SK-N-SH (cell line): ENCODE measurements around the gene PARD3. TPM values are rescaled to one million over a fixed set of nuclear protein-coding genes. Genes with fewer than 3 reads are reported as not detected.

Experiments used
- CTCF ChIA-PET: fragments of 300-600, 350-600 bp; formaldehyde crosslinking; extraction: SDS; loops from one replicate; lab custom pipeline; 2021; lab: Yijun Ruan, JAX
- POLR2A ChIA-PET: fragments of 350-600 bp; sonication (Branson Sonifier 250); formaldehyde crosslinking; extraction: SDS; loops from one replicate; lab custom pipeline; 2020; ENCODE audit warnings: antibody characterized with exemption, inconsistent platforms; lab: Yijun Ruan, JAX
- DNase-seq: peaks from one replicate; pipeline ENCODE4 v3.0.0; 2012
- H2AFZ ChIP-seq: fragments of 200-600 bp; sonication (generic); 2 replicates; pipeline ENCODE4 v1.8.1; 2016; ENCODE audit warnings: antibody characterized with exemption, mild to moderate bottlenecking, low read depth
- H3F3A ChIP-seq: fragments of 200-600 bp; sonication (generic); replicated peaks from 2 replicates; pipeline ENCODE3; 2016; ENCODE audit warnings: antibody characterized with exemption, mild to moderate bottlenecking; ENCODE audit not compliant: insufficient read depth
- H3K27ac ChIP-seq, 2 experiments: fragments of 200-500 bp in 1 of 2; fragments of 200-600 bp in 1 of 2; sonication (Bioruptor generic) in 1 of 2; sonication (generic), shearing (Covaris generic) in 1 of 2; 2 replicates each; pipeline versions ENCODE4 v1.5.1 to v1.6.1; 2014 to 2016; ENCODE audit warnings: low read depth in 2 of 2, inconsistent platforms in 1 of 2, low read length in 1 of 2, mild to moderate bottlenecking in 1 of 2, mixed read lengths in 1 of 2
- H3K27me3 ChIP-seq: fragments of 200-600 bp; sonication (generic), shearing (Covaris generic); 2 replicates; pipeline ENCODE4 v1.6.1; 2016; ENCODE audit warnings: mixed run types; ENCODE audit not compliant: insufficient read depth
- H3K36me3 ChIP-seq, 2 experiments: fragments of 200-500 bp in 1 of 2; fragments of 200-600 bp in 1 of 2; sonication (Bioruptor generic) in 1 of 2; sonication (generic) in 1 of 2; replicated peaks in 1 of 2; 2 replicates each; pipeline versions ENCODE3 to v1.5.1; 2014 to 2016; ENCODE audit warnings: low read length in 1 of 2, mild to moderate bottlenecking in 1 of 2; ENCODE audit not compliant: insufficient read depth in 2 of 2, control insufficient read depth in 1 of 2
- H3K4me1 ChIP-seq, 2 experiments: fragments of 200-500 bp in 1 of 2; fragments of 200-600 bp in 1 of 2; sonication (Bioruptor generic) in 1 of 2; sonication (generic), shearing (Covaris generic) in 1 of 2; 2 replicates each; pipeline versions ENCODE4 v1.5.1 to v1.6.1; 2014 to 2016; ENCODE audit warnings: low read depth in 1 of 2, low read length in 1 of 2, mixed run types in 1 of 2; ENCODE audit not compliant: insufficient read depth in 2 of 2, control insufficient read depth in 1 of 2
- H3K4me2 ChIP-seq: fragments of 200-600 bp; sonication (generic), shearing (Covaris generic); 2 replicates; pipeline ENCODE4 v1.6.1; 2017; ENCODE audit warnings: mixed run types
- H3K4me3 ChIP-seq, 2 experiments: fragments of 200-500 bp in 1 of 2; fragments of 200-600 bp in 1 of 2; sonication (Bioruptor generic) in 1 of 2; sonication (generic), shearing (Covaris generic) in 1 of 2; 2 replicates each; pipeline versions ENCODE4 v1.5.1 to v1.8.1; 2014 to 2016; ENCODE audit warnings: low read depth in 2 of 2, inconsistent platforms in 1 of 2, low read length in 1 of 2, mild to moderate bottlenecking in 1 of 2, mixed read lengths in 1 of 2, moderate library complexity in 1 of 2
- H3K79me2 ChIP-seq: fragments of 200-600 bp; sonication (generic); 2 replicates; pipeline ENCODE4 v1.8.1; 2017; ENCODE audit warnings: mild to moderate bottlenecking; ENCODE audit not compliant: insufficient read depth
- H3K9ac ChIP-seq: fragments of 200-600 bp; sonication (generic); 2 replicates; pipeline ENCODE4 v1.6.1; 2017; ENCODE audit warnings: mixed run types
- H3K9me2 ChIP-seq: fragments of 200-600 bp; sonication (generic); 2 replicates; pipeline ENCODE4 v1.6.1; 2017; ENCODE audit warnings: mixed run types
- H3K9me3 ChIP-seq: fragments of 200-600 bp; sonication (generic); 2 replicates; pipeline ENCODE4 v1.6.1; 2017; ENCODE audit warnings: mixed run types, mild to moderate bottlenecking, moderate library complexity
- H4K20me1 ChIP-seq: fragments of 200-600 bp; sonication (generic); 2 replicates; pipeline ENCODE4 v1.6.1; 2017; ENCODE audit warnings: mild to moderate bottlenecking, mixed run types; ENCODE audit not compliant: insufficient read depth
- CHD2 ChIP-seq: fragments of 150-350 bp; IDR thresholded peaks from 2 replicates; pipeline ENCODE4 v1.6.1; 2018; ENCODE audit warnings: low read length; ENCODE audit not compliant: partially characterized antibody
- CTCF ChIP-seq: fragments of 200-600 bp; sonication (generic); IDR thresholded peaks from 2 replicates; pipeline ENCODE4 v1.6.1; 2017; ENCODE audit warnings: antibody characterized with exemption, mild to moderate bottlenecking, moderate library complexity
- EP300 ChIP-seq, 2 experiments: IDR thresholded peaks; 2 replicates each; pipeline versions ENCODE4 v1.4.0 to v1.6.1; 2012; ENCODE audit warnings: borderline replicate concordance in 1 of 2, low read depth in 1 of 2, low read length in 1 of 2
- EZH2phosphoT487 ChIP-seq: fragments of 200-600 bp; sonication (generic); IDR thresholded peaks from 2 replicates; pipeline ENCODE4 v1.6.1; 2017; ENCODE audit warnings: low read depth, mixed run types, mild to moderate bottlenecking, antibody characterized with exemption, moderate library complexity, borderline replicate concordance
- FOSL2 ChIP-seq: IDR thresholded peaks from 2 replicates; pipeline ENCODE4 v1.4.0; 2012; ENCODE audit warnings: low read depth, mild to moderate bottlenecking, moderate library complexity, borderline replicate concordance
- FOXJ3 ChIP-seq: sonication (generic); formaldehyde crosslinking; IDR thresholded peaks from 2 replicates; pipeline ENCODE4 v1.5.1; 2020; ENCODE audit warnings: mild to moderate bottlenecking, missing genetic modification reagents
- FOXM1 ChIP-seq: IDR thresholded peaks from 2 replicates; pipeline ENCODE4 v1.4.0; 2012; ENCODE audit warnings: low read depth, mild to moderate bottlenecking
- GABPA ChIP-seq: IDR thresholded peaks from 2 replicates; pipeline ENCODE4 v1.4.0; 2012; ENCODE audit warnings: low read depth, mild to moderate bottlenecking
- IRF3 ChIP-seq: fragments of 150-350 bp; IDR thresholded peaks from 2 replicates; pipeline ENCODE4 v1.6.1; 2016; ENCODE audit warnings: mild to moderate bottlenecking, low read depth, low read length
- JUND ChIP-seq: IDR thresholded peaks from 2 replicates; pipeline ENCODE4 v1.4.0; 2012
- MEF2A ChIP-seq: IDR thresholded peaks from 2 replicates; pipeline ENCODE4 v1.4.0; 2012; ENCODE audit warnings: low read depth, borderline replicate concordance
- NFIC ChIP-seq: IDR thresholded peaks from 2 replicates; pipeline ENCODE4 v1.4.0; 2012; ENCODE audit warnings: borderline replicate concordance
- NRF1 ChIP-seq: IDR thresholded peaks from 2 replicates; pipeline ENCODE4 v1.6.1; 2012; ENCODE audit warnings: low read depth, mild to moderate bottlenecking, low read length
- POLR2AphosphoS5 ChIP-seq: IDR thresholded peaks from 2 replicates; pipeline ENCODE4 v1.6.1; 2012; ENCODE audit warnings: low read depth, low read length
- RFX5 ChIP-seq: IDR thresholded peaks from 2 replicates; pipeline ENCODE4 v1.6.1; 2012; ENCODE audit warnings: mild to moderate bottlenecking, improper control_type of control experiment, low read length
- RXRA ChIP-seq: IDR thresholded peaks from 2 replicates; pipeline ENCODE4 v1.4.0; 2012; ENCODE audit warnings: low read depth, mild to moderate bottlenecking, borderline replicate concordance
- SIN3A ChIP-seq: IDR thresholded peaks from 2 replicates; pipeline ENCODE4 v1.6.1; 2012; ENCODE audit warnings: low read depth, mild to moderate bottlenecking, low read length, moderate library complexity, borderline replicate concordance
- SMC3 ChIP-seq: IDR thresholded peaks from 2 replicates; pipeline ENCODE4 v1.6.1; 2012; ENCODE audit warnings: low read depth, low read length, improper control_type of control experiment
- TAF1 ChIP-seq: IDR thresholded peaks from 2 replicates; pipeline ENCODE4 v1.6.1; 2012; ENCODE audit warnings: low read depth, mild to moderate bottlenecking, low read length, moderate library complexity, borderline replicate concordance
- TCF12 ChIP-seq: IDR thresholded peaks from 2 replicates; pipeline ENCODE4 v1.4.0; 2012
- USF2 ChIP-seq: fragments of 150-350 bp; IDR thresholded peaks from 2 replicates; pipeline ENCODE4 v1.6.1; 2017; ENCODE audit warnings: antibody characterized with exemption, low read length, low read depth, borderline replicate concordance
- WGBS: methylation state at CpG from one replicate; pipeline ENCODE4 v1.1.6; 2017; ENCODE audit warnings: low lambda C conversion rate; 5-methylcytosine and 5-hydroxymethylcytosine counted together
- polyA plus RNA-seq, 3 experiments: library from polyadenylated mRNA; depleted of rRNA; stranded (reverse); fragments of >200 nt; gene quantifications; 2 replicates each; pipeline ENCODE4 v1.2.3, GENCODE V29; 2012
- TF ChIP-seq, protein P1 (sequence below): IDR thresholded peaks from 2 replicates; pipeline ENCODE4 v1.4.0; 2012; ENCODE audit warnings: low read depth, borderline replicate concordance

PARD3 gene
- polyA plus RNA-seq, 1 of the 3 experiments (the other 2 are of a cell fraction), result 29.4 TPM

DNA sequence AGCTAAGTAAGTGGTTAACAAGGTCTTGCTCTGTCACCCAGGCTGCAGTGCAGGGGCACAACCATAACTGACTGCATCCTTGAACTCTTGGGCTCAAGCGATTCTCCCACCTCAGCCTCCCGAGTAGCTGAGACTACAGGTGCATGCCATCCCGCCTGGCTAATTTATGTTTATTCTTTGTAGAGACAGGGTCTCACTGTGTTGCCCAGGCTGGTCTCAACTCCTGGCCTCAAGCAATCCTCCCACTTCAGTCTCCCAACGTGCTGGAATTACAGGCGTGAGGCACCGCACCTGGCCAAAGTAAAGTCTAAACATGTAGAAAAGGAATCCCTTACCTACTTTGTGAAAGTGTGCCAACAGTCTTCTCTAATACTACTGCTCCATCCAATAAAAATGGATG, 17.9 kb downstream of the PARD3 start (continued):
- no peak for TF ChIP-seq SIN3A
- TF ChIP-seq EZH2phosphoT487, result no peak
- no peak for TF ChIP-seq GABPA
- TF ChIP-seq, all 33 proteins: peak for 0

DNA sequence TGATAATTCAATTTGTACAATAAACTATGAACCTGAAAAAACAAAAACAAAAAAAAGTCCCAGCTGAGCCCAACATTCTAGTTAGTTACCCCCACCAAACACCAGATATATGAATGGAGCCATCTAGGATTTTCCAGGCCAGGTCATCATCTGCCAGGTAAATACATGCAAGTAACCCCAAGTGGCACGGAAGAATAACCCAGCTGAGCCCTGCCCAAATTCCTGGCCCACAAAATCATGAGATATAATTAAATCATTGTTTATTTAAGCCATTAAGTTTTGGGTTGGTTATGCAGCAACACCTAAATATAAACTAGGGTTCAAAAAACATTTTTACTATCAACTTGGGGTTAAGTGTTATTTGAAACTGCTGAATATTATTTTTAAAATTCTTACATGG, 19.0 kb downstream of the PARD3 start:
- no peak overlapping the region for H3K4me2 ChIP-seq
- no peaks in the 10 kb centered on the region for H3F3A ChIP-seq
- no peaks in the 10 kb centered on the region for H3K27me3 ChIP-seq
- ChIA-PET CTCF (interaction anchor here (1.3 kb wide), 2 partner anchors 15 to 17 kb away, joined by 3 to 5 read pairs; no protein-coding TSS in a partner anchor), POLR2A (no interaction called here)
- peaks cover 0 to 21% of the 10 kb centered on the region in 2 experiments; a peak in 1 of 4 replicates for H3K4me1 ChIP-seq
- H3K27ac ChIP-seq, result no peak overlapping the region
- no peaks in the 10 kb centered on the region for H3K9me2 ChIP-seq
- no peaks in the 10 kb centered on the region for H3K36me3 ChIP-seq
- TF ChIP-seq NRF1 (no peak), TCF12 (no peak), MEF2A (no peak), POLR2AphosphoS5 (no peak), TAF1 (no peak), FOSL2 (no peak), SMC3 (no peak), IRF3 (no peak), EP300 (IDR thresholded peaks at IDR 0.05; ENCODE audit: borderline replicate concordance in 1 of 2, low read depth in 1 of 2, low read length in 1 of 2) (no peak), USF2 (no peak)
- peaks cover 85% of the 10 kb centered on the region for H4K20me1 ChIP-seq
- H3K4me3 ChIP-seq, result no peak overlapping the region
- H3K9ac ChIP-seq, result no peak overlapping the region
- no peaks in the 10 kb centered on the region for H3K9me3 ChIP-seq
- WGBS, result 100% methylated on average over 1 of the region's 1 CpG
- H3K79me2 ChIP-seq, result peaks cover 98% of the 10 kb centered on the region
- DNase-seq, result no peak
- H2AFZ ChIP-seq, result no peak overlapping the region

DNA sequence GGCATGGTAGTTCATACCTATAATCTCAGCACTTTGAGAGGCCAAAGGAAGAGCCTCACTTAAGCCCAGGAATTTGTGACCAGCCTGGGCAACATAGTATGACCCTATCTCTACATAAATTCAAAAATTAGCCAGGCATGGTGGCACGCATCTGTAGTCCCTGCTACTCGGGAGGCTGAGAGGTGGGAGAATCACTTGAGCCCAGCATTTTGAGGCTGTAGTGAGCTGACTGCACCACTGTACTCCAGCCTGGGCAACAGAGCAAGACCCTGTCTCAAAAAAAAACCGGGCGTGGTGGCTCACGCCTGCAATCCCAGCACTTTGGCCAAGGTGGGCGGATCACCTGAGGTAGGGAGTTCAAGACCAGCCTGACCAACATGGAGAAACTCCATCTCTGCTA, 19.8 kb downstream of the PARD3 start:
- CTCF ChIA-PET, result interaction anchor here (1.0 kb wide), 1 partner anchor 71 kb away, joined by 3 read pairs; no protein-coding TSS in a partner anchor
- Histone ChIP-seq H3K27ac (no peak overlapping the region), H3F3A (no peaks in the 10 kb centered on the region), H3K4me3 (no peak overlapping the region), H3K79me2 (peaks cover 98% of the 10 kb centered on the region), H3K27me3 (no peaks in the 10 kb centered on the region), H3K9ac (no peak overlapping the region), H3K9me2 (no peaks in the 10 kb centered on the region), H4K20me1 (peaks cover 84% of the 10 kb centered on the region), H3K4me1 (peaks cover 6 to 25% of the 10 kb centered on the region in 2 experiments; a peak in 3 of 4 replicates), H3K9me3 (no peaks in the 10 kb centered on the region), H3K36me3 (no peaks in the 10 kb centered on the region), H3K4me2 (no peak overlapping the region), H2AFZ (no peak overlapping the region)
- DNase-seq, result no peak
- WGBS, result 97% methylated on average over 6 of the region's 6 CpGs
- POLR2A ChIA-PET, result no interaction called here
- TF ChIP-seq CTCF (no peak), CHD2 (no peak), JUND (no peak), NFIC (no peak), FOXJ3 (CRISPR knock-in tag) (no peak), USF2 (no peak), RXRA (no peak), SIN3A (no peak), FOXM1 (no peak), FOSL2 (no peak), MEF2A (no peak), RFX5 (no peak)
- TF ChIP-seq, protein P1, sequence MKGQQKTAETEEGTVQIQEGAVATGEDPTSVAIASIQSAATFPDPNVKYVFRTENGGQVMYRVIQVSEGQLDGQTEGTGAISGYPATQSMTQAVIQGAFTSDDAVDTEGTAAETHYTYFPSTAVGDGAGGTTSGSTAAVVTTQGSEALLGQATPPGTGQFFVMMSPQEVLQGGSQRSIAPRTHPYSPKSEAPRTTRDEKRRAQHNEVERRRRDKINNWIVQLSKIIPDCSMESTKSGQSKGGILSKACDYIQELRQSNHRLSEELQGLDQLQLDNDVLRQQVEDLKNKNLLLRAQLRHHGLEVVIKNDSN, result no peak
